Stimulated activated CD4-positive, alpha-beta T cell treated with anti-CD3 and anti-CD28 coated beads, Interleukin-1b, Interleukin-23, amount 100 ng/mL, for 4 hours (primary cell): ENCODE data around the gene C1orf146.
"Not testable (repeated sequence)": the region's sequence is repeated elsewhere in the genome, so short reads cannot be mapped to it uniquely, and the experiment has no call there.

ENCODE experiments used
- DNase-seq, 2 donors: peaks; one replicate each; pipeline ENCODE4 v3.0.0-alpha.2; 2020; ENCODE audit warnings: low read depth in 2 of 2

The C1orf146 gene, protein sequence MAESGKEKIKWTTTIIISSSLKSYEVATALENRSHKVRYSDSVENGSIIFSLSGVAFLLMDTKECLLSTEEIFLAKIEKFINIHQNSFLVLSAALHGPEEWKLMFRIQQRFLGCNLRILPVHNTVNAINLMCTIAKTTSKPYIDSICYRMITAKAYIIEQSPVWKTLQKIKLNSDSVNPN

DNA sequence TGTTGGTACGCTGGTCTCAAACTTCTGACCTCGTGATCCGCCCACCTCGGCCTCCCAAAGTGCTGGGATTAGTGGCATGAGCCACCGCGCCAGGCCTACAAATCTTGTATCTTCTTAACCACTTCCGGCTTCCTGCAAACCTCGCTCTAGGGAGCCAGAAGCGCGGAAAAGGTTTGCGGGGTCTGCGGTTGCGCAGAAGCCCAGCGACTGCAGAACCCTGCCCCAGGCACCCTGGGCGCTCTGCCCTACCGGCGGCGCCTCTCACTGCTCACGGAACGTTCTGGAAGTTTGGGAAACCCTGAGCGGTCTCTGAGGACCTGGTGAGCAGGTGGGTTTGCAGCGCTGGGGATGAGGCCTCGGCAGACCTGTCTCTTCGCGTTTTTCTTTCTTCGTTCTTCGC, at the start of gene C1orf146:
Gene C1orf146 (plus strand): TSS at position 195 of the 400 bp plus-strand sequence. CDS start 13,506 bp downstream, outside the sequence.
- no peak for DNase-seq

DNA sequence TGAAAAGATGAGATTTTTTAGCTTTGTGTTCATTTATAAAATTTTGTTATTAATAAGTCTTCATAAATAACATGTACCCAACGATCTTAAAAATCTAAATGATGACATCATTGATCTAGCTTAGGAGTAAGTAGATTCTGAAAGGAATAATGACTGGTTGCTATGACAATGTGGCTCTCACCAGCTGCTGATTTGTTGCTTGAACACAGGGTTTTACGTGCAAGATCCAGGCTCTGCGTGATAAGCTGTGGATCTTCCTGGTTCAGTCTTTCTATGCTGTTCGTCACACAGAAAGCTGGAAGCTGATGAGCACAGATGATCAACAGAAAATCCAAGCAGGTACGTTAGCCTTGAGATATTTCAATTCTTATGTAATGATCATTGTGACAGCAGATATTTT, 49.1 kb upstream of the C1orf146 start:
- DNase-seq = no peak

DNA sequence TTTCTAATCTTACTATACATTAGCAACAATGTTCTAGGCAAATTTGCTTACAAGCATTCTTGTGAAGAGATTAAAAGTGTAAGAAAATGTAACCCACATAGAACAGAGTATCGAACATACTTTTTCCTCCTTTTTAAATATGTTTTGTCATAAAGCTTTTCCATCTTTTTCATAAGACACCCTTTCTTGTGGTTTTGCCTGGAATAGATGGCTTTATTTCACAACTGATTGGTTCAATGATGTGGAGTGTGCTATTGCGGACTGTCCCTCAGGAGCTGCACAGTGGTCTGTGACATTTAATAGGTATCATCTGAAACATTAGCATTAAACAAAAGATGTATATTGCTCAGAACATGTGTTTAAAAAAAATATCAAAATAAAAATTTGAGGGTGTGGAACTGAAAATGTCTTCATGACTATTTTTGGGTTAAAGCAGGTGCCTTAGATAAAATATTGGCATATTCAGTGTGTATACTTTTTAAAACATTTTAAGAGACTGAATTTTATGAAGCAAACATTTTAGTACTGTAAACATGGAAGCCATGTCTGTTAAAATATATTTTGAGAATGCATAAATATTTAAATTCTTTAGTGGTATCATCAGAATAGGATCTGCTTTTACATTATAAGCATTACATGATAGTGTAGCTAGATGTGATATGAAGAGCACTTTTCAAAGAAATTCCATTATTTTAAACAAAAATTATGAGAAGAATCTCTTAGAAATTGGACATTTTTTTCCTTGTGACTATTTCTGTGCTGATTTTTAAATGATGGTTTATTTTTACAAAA, 48.3 kb upstream of the C1orf146 start:
- DNase-seq = no peak

DNA sequence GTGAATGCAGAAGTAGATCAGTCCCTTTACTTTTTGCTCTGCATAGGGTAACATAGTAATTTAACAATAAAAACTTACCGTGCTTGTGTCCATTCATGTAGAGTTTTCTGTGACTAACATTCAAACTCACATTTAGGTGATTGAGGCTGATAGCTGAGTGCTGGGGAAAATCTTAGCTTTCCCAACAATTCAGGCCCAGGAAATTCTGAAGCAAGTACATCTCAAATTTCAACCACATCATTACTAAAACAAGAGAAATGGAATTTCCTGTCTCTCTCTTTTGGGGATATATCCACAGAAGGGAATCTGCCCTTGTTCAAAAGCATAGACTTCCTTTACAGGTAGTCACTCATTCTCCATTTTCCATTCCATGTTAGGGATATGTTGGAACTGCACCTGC, 33.1 kb upstream of the C1orf146 start:
- DNase-seq = no peak

DNA sequence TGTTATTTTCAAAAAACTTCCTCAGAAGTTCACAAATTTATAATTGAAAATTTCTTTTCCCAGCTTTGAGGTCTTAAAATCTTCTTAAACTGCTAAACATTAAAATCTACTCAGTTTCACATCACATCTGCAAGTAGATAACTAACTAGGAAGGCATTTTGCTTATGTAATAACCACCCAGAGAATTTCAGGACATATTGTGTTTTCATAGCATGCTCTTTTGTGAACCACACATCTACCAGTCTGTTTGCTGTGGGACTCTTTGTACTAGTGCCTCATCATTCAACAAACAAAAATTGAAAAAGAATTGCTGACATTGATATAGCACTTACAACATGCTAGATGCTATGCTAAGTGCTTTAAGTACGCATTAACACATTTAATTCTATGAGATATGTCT, 31.6 kb upstream of the C1orf146 start:
- no peak for DNase-seq

DNA sequence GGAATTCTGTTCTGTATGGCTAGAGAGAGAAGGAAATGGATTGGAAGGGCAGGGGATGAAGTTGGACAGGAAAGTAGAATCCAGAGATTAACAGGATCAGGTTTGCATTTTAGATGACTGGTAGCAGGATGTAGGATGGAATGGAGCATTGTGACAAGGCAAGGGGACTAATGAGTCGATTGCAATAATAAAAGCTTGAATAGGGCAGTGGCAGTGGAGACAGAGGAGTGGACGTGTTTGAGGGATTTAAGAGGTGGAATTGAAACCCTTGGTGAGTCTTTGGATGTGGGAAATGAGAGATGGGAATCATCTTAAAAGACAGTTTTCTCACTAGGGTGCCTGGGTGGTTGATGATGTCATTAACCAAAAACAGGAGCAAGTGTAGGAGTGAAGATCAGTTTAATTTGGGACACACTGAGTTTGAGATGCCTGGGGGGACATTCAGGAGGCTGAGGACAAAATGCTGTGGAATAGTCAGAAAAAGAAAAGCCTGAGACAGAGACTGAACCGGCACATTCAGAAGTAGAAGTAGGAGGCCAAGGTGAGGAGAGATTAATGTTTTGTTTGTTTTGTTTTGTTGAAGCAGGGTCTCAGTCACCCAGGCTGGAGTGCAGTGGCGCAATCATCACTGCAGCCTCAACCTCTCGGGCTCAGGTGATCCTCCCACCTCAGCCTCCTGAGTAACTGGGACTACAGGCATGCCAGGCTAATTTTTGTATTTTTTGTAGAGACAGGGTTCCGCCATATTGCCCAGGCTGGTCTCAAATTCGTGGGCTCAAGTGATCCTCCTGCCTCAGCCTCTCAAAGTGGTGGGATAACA, 29.1 kb upstream of the C1orf146 start:
- no peak for DNase-seq

DNA sequence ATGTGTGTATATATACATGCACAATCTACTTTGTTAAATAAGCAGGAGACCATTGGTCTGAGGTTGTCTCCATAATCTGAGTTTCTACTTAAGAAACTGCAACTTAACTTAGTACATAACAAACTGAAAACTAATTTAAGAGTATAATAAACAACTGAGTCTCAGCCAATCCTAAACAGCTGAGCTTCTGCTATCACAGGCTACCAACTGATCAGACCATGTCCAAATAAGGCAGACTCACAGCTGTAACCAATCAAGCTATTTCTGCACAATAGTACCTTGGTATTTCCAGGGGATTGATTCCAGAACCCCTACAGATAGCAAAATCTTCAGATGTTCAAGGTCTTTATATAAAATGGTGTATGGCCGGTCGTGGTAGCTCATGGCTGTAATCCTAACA, 26.0 kb upstream of the C1orf146 start:
- no peak for DNase-seq

DNA sequence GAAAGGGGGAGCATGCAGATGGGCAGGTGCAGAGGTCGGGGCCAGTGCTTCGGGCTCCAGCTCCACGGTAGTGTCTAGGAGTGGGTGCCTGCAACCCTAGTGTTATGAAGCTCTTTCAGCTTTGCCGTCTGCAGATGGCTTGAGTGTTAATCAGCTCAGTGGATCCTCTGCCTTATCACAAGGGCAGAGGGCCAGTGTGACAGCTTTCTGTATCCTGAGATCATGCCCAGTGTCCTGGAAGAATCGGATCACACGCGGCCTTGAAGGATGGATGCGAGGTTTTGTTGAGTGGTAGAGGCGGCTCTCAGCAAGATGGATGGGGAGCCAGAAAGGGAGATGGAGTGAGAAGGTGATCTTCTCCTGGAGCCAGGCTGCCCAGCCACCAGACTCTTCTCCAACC, 25.5 kb upstream of the C1orf146 start:
- DNase-seq = no peak

DNA sequence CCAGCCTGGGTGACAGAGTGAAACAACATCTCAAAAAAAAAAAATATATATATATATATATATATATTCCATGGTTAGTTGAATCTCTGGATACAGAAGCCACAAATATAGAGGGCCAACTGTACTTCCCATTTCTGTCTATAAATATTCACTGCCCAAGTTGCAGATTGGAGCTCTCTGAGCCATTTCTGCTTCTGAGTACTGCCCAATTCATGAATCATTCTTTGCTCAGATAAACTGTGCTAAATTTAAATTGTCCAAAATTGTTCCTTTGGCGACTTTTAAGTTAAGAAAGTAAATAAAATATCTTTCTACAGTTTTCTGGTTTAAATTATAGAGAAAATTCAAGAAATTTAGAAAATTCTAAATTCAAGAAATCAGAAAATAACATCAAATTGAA, 23.2 kb upstream of the C1orf146 start:
- DNase-seq = no peak

DNA sequence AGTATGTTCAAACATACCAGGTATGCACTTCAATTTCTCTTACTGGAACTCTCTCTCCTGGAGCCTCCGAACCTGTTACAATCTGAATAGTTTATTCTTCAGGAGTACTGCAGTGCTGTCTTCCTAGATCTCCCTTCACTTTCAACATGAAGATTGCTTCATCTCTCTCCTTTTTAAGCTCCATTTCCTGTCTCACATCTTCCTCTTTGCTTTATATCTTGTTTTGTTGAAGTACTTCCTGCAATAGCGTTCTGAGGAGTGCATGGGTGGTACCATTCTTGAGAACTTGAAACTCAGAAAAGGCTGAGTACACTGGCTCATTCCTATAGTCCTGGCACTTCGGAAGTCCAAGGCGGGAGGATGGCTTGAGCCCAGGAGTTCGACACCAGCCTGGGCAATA, 15.7 kb upstream of the C1orf146 start:
- no peak for DNase-seq

DNA sequence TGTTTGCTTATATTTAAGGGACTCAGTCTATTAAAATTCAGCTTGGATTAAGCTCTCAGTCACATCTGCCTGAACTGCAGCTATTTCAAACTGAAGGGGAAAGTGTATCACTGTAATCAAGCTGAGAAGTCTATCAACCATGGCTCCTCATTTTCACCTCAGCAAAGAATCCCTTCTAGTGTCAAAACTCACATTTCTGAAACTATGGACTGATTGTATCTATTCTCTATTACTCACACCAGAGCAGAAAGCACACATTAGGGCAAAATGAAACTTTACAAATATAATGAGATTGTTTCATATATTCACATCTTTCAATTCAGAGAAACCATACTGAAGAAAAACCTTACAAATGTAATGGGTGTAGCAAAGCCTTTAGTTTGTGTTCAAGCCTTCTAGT, 14.6 kb upstream of the C1orf146 start:
- DNase-seq = no peak

DNA sequence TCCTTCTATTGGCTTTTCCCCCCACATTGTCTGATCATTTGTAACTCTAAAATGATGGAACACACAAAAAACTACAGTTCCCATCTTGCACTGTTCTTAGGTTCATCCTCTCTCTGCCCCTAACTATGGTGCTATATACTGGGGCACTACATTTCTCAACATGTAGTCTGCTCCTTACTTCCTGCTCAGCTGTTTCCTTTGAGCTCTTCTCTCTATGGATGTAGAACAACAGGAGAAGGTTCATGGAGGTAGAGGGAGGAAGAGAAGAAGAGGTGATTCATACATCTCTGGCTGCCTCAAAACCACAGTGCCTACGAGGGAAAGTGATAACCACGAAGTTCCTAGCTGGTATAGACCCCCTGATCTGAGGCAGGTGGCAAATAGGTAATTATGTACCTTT, 7.0 kb upstream of the C1orf146 start:
- no peak for DNase-seq

DNA sequence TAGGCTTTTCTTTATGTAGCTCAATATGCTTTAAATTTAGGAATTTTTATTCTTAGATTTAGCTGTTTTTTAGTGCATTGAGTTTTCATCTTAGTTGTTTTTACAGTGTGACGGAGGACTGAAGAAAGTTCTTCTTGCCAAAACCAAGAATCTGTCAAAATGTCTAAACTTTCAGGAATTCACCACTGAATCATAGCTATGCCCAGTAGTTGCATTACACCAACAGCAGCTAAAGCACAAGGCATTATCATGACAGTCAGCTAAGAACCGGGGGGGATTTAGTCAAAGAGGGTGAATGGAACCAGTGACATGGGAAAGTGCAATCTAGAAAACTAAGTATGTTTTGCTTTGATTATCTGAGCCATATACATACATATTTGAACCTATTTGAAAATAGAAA, 6.5 kb upstream of the C1orf146 start:
- no peak for DNase-seq

DNA sequence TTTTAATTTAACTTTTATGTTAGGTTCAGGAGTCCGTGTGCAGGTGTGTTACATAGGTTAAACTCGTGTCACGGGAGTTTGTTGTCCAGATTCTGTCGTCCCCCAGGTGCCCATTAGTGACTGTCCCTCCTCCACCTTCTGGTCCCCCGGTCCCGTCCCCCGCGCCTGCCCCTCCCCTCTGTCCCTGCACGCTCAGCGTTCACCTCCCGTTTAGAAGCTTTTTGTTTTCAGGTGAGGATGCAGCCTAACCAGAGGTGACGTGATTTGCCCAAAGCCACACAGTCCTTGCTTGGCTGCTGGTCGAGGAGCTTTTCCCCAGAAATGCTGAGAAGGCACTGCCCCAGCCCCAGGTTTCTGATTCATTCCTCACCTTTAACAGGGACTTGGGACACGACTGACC, 844 bp downstream of the C1orf146 start:
- no peak for DNase-seq

DNA sequence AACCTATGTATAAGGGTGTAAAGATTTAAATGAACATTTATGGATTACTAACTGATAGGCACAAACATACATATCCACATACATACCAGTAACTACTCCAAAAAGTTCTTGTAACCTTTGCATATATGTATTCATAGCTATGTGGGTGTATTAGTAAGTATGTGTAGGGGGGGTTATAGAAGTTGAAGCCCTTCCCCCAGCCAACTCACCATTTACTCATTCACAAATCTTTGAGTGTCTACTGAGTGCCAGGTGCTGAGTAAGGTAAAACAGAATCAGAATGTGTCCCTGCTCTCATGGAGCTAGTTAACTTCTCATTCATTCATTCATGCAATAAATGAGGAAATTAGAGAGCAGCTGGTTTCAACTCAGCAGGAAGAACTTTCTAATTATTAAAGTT, 1.3 kb downstream of the C1orf146 start:
- no peak for DNase-seq

DNA sequence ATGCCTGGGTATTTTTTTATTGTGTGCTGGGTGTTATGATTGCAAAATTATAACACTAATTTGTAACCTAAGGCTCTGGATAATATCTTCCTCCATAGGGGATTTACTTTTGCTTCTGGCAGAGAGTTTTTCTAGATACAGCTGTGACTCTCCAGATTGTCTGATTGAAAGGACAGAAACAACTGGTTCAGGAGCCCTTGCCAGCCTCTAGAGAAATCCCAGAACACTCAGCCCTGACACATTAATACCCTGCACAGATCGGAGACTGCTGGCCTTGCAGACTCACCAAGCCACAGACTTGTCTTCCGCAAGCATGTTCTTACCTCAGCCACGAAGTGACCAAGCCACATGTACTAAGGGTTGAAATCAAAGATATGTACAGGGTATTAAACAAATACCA, 10.7 kb downstream of the C1orf146 start:
- DNase-seq = no peak

DNA sequence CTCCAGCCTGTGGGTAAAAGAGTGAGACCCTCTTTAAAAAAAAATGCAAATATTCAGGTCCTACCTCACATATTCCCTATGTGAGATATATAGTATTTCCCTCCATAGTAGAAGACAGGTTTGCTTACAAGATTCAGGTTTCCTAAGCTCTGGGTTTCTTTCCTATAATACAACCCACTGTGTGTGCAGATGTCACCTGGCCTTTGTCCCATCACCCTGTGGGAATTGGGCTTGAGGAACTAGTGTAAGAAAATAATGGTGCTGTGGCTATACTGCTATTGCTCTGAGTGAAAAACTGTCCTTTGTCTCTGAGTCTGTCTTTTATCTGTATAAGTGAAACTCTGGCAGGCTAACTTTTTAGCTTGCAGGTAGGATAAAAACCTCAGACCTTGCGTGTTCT, 13.0 kb downstream of the C1orf146 start:
- no peak for DNase-seq

DNA sequence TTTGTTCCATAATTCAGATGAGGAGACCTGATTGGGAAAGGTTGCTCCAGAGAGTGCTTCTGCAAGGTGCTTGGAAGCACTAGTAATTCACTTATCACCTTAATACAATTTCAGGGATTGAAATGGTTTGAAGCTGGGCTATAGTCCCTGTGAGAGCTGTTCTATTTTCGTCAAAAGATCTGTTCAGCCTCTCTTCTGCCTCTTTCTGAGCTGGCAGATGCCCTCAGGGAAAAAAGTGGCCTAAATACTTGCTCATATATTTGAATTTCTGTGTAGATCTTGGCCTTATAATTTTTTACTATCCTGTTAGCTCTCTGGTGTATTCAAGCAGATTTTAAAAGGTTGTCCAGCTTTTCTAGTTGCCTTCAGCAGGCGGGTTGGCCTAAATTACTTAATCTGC, 22.3 kb downstream of the C1orf146 start:
- no peak for DNase-seq

DNA sequence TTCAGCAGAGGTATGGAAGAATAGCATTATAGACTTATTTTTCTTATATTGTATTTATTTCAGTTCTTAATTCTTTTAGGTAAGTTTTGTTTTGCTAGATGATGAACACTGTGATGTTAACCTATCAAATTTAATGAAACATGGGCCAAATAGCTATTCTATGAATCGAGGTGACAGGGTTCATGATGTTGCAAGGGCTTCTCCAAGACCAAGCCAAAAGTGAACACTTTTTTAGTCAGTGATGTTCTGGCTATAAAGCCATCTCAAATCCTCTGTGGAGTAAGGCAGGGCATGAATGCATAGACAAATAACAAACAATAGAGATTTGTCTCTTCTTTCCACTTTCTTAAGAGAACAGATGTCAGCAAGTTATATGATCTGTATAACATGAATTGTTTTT, 26.7 kb downstream of the C1orf146 start:
- DNase-seq = no peak

DNA sequence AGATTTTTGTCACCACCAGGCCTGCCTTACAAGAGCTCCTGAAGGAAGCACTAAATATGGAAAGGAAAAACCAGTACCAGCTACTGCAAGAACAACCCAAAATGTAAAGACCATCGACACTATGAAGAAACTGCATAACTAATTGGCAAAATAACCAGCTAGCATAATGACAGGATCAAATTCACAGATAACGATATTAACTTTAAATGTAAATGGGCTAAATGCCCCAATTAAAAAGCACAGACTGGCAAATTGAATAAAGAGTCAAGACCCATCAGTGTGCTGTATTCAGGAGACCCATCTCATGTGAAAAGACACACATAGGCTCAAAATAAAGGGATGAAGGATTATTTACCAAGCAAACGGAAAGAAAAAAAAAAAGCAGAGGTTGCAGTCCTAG, 37.0 kb downstream of the C1orf146 start:
- not testable (repeated sequence) for DNase-seq

DNA sequence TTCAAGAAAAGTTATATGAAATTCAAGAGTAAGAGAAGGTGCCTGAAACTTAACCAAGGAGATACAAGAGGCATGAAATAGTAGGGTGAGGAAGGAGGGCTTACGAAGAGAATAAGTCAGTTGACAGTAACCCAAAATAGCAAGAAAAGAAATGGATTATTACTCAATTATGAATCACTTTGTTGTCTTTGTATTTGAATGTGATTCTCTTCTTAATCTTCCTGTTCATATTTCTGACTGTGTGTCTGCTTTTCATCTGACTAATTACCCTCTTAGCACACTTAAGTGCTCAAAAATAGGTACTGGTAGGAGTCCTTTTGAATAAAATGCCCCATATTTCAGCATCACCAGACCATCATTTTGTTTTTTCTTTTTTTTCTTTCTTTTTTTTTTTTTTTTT, 41.6 kb downstream of the C1orf146 start:
- DNase-seq = no peak

DNA sequence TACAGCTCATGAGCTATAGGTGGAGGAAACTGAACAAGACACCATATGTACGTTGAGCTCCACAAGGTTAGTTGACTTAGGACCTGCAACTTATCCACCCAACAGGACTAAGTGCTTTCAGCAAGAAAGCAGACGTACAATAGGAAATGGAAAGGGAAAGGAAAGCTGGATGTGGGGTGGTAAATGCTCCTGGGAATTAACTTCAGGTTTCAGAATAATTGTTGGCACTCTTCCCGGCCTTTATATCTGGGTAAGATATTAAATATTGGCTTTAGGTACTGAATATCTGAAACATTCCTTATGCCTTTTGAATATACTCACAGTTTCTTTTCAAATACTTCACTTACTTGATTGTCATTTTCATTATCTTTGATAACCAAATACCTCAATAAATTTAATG, 44.8 kb downstream of the C1orf146 start:
- no peak for DNase-seq

DNA sequence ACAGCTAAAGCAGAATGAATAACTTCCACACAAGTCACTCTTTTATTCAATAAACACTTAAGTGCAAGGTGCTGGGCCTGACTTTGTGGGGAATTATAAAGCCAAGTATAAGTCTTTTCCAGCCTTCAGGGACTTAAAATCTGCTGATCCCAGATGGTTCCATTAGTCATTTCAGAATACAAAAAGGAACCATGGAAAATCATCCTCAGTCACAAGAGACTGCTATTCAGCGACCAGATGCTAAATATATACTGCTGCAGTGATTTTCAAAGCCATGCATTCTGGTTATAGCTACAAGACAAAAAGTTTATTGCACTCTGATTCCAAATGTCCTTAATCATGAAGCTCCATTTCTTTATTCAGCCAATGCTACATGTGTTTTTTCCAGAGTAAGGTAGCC, 55.3 kb downstream of the C1orf146 start:
- no peak for DNase-seq
